Activated CD4-positive, alpha-beta T cell treated with anti-CD3 and anti-CD28 coated beads, Interleukin-2, amount 50 U/mL, for 24 hours (primary cell): ENCODE measurements around the gene PPP2R2D.
"Not testable (repeated sequence)": the region's sequence is repeated elsewhere in the genome, so short reads cannot be mapped to it uniquely, and the experiment has no call there.

Experiments used
- DNase-seq, 2 donors: peaks; one replicate each; pipeline ENCODE4 v3.0.0-alpha.2; 2020; ENCODE audit warnings: low read depth in 1 of 2, low spot score in 1 of 2

PPP2R2D gene

GRCh38 chr10:131866673-131867072 lies 34.1 kb upstream of the PPP2R2D start:
- DNase-seq: no peak

GRCh38 chr10:131868436-131868835 lies 32.4 kb upstream of the PPP2R2D start:
- no peak for DNase-seq

- DNase-seq: no peak
Measured at GRCh38 chr10:131869344-131869743, 31.5 kb upstream of the PPP2R2D start.

DNA sequence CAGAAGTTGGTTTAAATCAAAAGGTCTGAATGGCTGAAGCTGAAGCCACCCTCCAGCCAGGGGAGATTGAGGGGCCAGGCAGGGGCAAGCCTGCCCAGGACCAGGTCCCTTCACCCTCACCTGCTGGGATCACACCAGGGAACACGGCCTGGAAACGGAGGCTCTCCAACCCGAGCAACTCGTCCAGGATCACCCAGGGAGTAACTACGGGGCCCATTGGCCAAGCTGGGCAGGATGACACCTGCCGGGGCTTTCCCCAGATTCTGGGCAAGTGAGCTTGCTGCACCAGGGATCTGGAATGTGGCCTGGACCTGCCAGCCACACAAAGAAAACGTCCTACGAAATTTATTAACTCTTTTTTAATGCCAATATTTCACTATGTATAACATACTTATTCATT lies 30.4 kb upstream of the PPP2R2D start:
- DNase-seq: no peak

GRCh38 chr10:131870831-131871672 lies 29.8 kb upstream of the PPP2R2D start:
- DNase-seq: no peak

DNA sequence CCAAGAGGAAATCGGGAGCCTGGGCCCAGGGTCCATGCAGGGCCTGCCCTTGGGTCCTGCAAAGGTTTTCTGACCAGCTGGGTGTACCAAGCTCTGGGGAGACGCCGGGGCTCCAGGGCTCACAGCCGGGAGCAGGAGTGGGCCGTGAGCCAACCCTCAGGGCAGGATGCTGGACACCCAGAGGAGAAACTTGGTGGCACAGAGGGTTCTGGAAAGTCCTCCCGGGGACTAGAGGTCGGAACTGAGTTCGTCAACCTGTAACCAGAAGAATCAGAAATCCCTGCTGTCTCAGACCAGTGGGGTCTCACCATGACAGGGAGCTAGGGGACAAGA lies 29.2 kb upstream of the PPP2R2D start:
- DNase-seq: no peak

DNA sequence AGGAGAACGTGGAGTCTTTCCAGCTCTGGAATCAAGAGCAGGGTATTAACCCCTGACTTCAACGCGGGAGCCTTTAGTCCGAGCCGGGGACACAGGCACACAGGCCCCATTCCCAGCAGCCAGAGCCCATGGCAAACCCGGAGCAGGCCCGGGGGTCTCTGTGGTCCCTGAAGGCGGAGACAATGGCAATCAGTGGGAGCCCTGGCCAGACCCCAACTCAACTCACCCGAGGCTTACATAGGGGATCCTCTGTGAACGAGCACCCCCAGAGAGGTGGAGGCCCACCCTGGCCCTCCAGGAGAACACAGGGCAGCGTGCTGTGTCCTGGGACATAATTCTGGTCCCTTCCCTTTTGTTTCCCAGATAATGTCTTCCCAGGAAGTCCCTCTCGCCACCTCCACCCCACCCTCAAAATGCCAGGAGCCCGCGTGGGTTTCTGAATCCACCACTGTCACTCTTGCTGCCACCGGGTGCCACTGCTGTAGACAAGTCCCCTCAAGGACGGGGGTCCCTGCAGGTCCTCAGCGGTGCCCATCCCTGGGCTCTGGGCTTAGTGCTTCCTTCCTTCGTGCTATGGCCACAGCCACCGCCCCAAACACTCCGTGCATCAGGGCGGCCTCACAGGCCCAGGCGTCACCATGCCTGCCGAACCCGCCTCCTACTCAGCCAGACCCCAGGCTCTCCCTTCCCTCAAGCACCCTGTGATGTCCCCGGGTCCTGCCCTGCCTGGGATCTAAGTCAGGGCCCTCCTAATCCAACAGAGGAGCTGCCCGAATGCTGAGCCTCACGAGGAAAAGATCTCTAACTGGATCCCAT lies 28.6 kb upstream of the PPP2R2D start:
- DNase-seq: no peak

GRCh38 chr10:131872827-131873375 lies 27.9 kb upstream of the PPP2R2D start:
- no peak for DNase-seq

DNA sequence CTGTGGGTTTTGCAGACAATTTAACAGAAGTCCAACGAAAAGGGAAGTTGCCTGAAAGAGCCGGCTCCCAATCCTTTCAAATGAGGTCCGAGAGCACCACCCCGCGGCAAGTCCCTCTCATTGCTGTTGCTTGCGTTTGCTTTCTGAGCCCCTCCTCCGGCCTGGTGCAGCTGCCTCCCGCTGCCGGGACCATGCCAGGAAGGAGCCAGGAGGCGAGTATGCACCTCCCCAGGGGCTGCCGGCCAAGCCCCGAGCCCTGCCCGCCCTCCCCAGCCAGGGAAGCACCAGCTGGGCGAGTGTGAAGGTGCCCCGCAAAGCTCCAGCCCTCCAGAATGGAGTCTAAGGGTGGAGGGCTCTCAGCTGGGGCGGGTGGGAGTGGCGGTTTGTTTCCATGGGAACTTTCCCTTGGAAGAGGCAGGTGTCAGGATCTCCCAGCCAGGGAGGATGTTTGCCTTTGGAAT lies 25.8 kb upstream of the PPP2R2D start:
- peak in 1 of 2 donors; percentile 32 for DNase-seq

GRCh38 chr10:131875501-131875900 lies 25.3 kb upstream of the PPP2R2D start:
- no peak for DNase-seq

- DNase-seq: no peak
Measured at GRCh38 chr10:131876017-131876416, 24.8 kb upstream of the PPP2R2D start.

DNA sequence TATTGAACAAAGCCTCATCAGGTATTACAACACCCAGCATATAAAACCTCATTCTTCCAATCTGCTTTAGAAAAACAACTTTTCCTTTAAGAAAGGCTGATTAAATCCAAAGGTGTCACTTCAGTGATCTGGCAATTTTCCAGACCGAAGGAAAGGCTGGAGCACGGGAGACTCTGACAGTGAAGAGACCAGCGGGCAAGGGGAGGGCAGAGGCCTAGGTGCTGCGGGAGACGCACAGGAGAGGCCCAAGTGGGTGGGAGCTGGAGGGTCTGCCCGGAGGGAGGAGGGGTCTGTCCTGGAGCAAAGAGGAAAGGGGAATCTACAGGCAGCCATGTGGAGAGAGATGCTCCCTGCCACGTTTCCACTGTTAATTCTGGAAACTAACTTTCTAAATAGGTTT lies 24.3 kb upstream of the PPP2R2D start:
- DNase-seq: no peak

- no peak for DNase-seq
Measured at GRCh38 chr10:131880016-131880590, 20.7 kb upstream of the PPP2R2D start.

GRCh38 chr10:131881104-131881880 lies 19.5 kb upstream of the PPP2R2D start:
- no peak for DNase-seq

DNA sequence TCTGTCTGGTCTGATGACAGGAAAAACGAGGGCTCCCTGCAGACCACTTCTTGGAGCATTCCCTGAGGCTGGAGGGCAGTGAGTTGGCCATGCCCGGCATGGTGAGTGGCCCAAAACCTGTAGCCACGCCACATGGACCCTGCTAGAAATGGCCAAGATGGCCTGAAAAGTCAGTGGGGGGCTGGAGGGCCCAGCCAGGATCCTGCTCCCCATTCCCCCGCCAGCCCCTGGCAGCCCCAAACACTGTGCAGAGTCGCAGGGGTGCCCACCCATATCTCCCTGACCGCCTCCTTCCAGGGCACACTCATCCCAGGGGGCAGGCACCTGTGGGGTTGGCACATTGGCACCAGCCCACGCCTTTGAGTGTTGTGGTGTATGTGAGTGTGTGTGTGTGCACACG lies 18.7 kb upstream of the PPP2R2D start:
- DNase-seq: no peak

GRCh38 chr10:131882590-131883451 lies 18.0 kb upstream of the PPP2R2D start:
- DNase-seq: no peak

GRCh38 chr10:131883621-131884393 lies 17.0 kb upstream of the PPP2R2D start:
- not testable (repeated sequence) for DNase-seq

DNA sequence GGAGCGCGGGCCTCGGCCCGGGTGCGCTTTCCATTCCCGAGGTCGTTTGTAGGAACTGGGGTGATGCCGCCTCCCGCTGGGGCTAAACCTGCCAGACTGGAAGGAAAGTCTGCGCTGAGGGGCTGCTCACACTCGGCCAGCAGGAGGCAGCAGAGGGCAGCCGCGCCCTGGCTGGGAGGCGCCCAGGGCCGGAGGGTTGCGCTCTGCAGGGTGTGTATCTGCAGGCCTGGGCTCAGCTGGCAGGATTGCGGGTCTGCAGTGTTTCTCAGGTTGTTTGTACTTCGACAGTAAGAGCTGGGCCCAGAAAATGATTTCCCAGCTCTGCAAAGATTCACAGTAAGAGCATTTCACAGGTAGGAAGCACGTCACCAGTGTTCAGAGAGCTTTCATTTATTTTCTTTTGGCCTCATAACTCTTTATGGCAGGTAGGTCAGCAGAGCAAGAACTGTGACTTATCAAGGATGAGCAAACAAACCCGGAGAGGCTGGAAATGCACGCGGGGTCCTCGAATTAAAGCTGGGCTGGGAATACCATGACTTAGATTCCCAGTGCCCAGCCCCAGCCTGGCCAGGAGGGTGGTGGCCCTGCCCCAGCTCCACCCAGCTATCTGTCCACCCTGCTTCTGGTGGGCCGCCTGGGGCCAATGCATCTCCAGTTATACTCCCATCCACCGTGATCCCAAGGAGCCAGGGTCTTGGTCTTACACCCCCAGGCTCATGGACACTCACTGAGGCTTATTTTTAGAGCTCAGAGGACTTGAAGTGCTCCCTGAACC lies 15.2 kb upstream of the PPP2R2D start:
- DNase-seq: peak; percentile 74 to 77
